Trophoblast cell (in vitro differentiated cells and primary cell): ENCODE data around the gene TBC1D22A.

Experiments used
- DNase-seq, 2 donors: peaks; one replicate each; pipeline ENCODE4 v3.0.0-alpha.2; 2016
- H2AFZ ChIP-seq: 2 replicates; pipeline ENCODE4 v1.6.1; 2013; ENCODE audit warnings: low read length, moderate library complexity, mild to moderate bottlenecking; ENCODE audit not compliant: insufficient read depth, poor library complexity
- H2AK5ac ChIP-seq: 2 replicates; pipeline ENCODE4 v1.6.1; 2013; ENCODE audit warnings: mild to moderate bottlenecking, low read length
- H2BK120ac ChIP-seq: 2 replicates; pipeline ENCODE4 v1.6.1; 2013; ENCODE audit warnings: low read length, mild to moderate bottlenecking, moderate library complexity; ENCODE audit not compliant: insufficient read depth, poor library complexity
- H2BK12ac ChIP-seq: 2 replicates; pipeline ENCODE4 v1.6.1; 2013; ENCODE audit warnings: mild to moderate bottlenecking, low read length, moderate library complexity
- H2BK5ac ChIP-seq: 2 replicates; pipeline ENCODE4 v1.6.1; 2013; ENCODE audit warnings: low read length, low read depth, moderate library complexity, mild to moderate bottlenecking; ENCODE audit not compliant: poor library complexity
- H3K14ac ChIP-seq: 2 replicates; pipeline ENCODE4 v1.6.1; 2013; ENCODE audit warnings: mild to moderate bottlenecking, low read length
- H3K18ac ChIP-seq: 2 replicates; pipeline ENCODE4 v1.6.1; 2013; ENCODE audit warnings: mild to moderate bottlenecking, low read length
- H3K23ac ChIP-seq: 2 replicates; pipeline ENCODE4 v1.6.1; 2013; ENCODE audit warnings: low read length
- H3K27ac ChIP-seq: 2 replicates; pipeline ENCODE4 v1.5.1; 2013; ENCODE audit warnings: low read depth, mild to moderate bottlenecking, inconsistent platforms, low read length, moderate library complexity
- H3K27me3 ChIP-seq: 2 replicates; pipeline ENCODE4 v1.6.1; 2013; ENCODE audit warnings: inconsistent platforms, mild to moderate bottlenecking, low read length, moderate library complexity; ENCODE audit not compliant: insufficient read depth
- H3K36me3 ChIP-seq, 2 experiments: 1 replicate in 1 of 2; 2 replicates in 1 of 2; pipeline ENCODE4 v1.6.1; 2013; ENCODE audit warnings: low read length in 2 of 2, mild to moderate bottlenecking in 2 of 2, moderate library complexity in 1 of 2; ENCODE audit not compliant: insufficient read depth in 2 of 2, control insufficient read depth in 1 of 2
- H3K4ac ChIP-seq: 2 replicates; pipeline ENCODE4 v1.6.1; 2013; ENCODE audit warnings: low read depth, mild to moderate bottlenecking, low read length, moderate library complexity
- H3K4me1 ChIP-seq, 2 experiments: 1 replicate in 1 of 2; 2 replicates in 1 of 2; pipeline ENCODE4 v1.6.1; 2013; ENCODE audit warnings: low read length in 2 of 2, mild to moderate bottlenecking in 2 of 2, moderate library complexity in 1 of 2; ENCODE audit not compliant: insufficient read depth in 2 of 2, control insufficient read depth in 1 of 2
- H3K4me2 ChIP-seq: 2 replicates; pipeline ENCODE4 v1.6.1; 2013; ENCODE audit warnings: inconsistent platforms, mild to moderate bottlenecking, low read length, moderate library complexity
- H3K4me3 ChIP-seq: 2 replicates; pipeline ENCODE4 v1.5.1; 2013; ENCODE audit warnings: mild to moderate bottlenecking, low read depth, low read length, inconsistent platforms
- H3K79me1 ChIP-seq: one replicate; pipeline ENCODE4 v1.6.1; 2013; ENCODE audit warnings: low read length
- H3K79me2 ChIP-seq: 2 replicates; pipeline ENCODE4 v1.6.1; 2013; ENCODE audit warnings: low read length, mild to moderate bottlenecking; ENCODE audit not compliant: control insufficient read depth, insufficient read depth, poor library complexity
- H3K9ac ChIP-seq: 2 replicates; pipeline ENCODE4 v1.6.1; 2013; ENCODE audit warnings: mild to moderate bottlenecking, low read length
- H3K9me3 ChIP-seq: 2 replicates; pipeline ENCODE4 v1.6.1; 2013; ENCODE audit warnings: low read depth, mild to moderate bottlenecking, control low read depth, inconsistent platforms, low read length; ENCODE audit not compliant: insufficient read depth
- H4K12ac ChIP-seq: 2 replicates; pipeline ENCODE4 v1.6.1; 2013; ENCODE audit warnings: low read depth, mild to moderate bottlenecking, low read length, moderate library complexity
- H4K8ac ChIP-seq: 2 replicates; pipeline ENCODE4 v1.6.1; 2013; ENCODE audit warnings: low read depth, mild to moderate bottlenecking, low read length, moderate library complexity
- H4K91ac ChIP-seq: one replicate; pipeline ENCODE4 v1.6.1; 2013; ENCODE audit warnings: low read depth, mild to moderate bottlenecking, low read length, moderate library complexity
- WGBS: extraction: QIAGEN DNeasy Blood & Tissue Kit; methylation state at CpG from one replicate; pipeline ENCODE4 v1.1.7; 2013; ENCODE audit warnings: missing lambda C conversion rate; ENCODE audit not compliant: insufficient read length, insufficient coverage; ENCODE audit errors: extremely low coverage; 5-methylcytosine and 5-hydroxymethylcytosine counted together

Gene TBC1D22A

DNA sequence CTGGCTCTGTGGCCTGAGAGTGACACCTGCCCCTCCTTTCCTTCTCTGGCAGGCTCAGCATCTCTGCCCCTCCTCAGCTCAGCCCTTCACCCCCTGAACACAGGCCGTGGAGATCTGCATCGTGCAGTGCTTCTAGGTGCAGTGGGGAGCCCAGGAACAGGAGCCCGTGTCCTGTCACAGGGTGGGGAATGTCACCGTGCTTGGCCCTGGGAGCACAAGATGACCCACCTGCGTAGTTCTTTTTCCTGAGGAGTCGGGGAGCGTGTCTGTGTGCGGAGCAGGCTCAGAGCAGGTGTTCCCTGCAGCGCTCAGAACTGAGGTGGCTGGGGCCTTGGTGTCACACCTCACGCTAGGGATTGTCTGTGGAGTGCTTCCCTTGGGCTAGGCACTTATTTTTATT lies 10.6 kb downstream of the TBC1D22A start:
- Histone ChIP-seq H3K23ac (no peak overlapping the region), H3K4me3 (no peak overlapping the region), H2AFZ (no peak overlapping the region), H4K8ac (no peak overlapping the region), H3K9ac (no peak overlapping the region), H4K91ac (peak overlapping the region; percentile 0), H3K27ac (no peak overlapping the region), H3K79me1 (peaks cover 6% of the 10 kb centered on the region), H2BK5ac (no peak overlapping the region), H2BK120ac (no peak overlapping the region), H3K36me3 (peaks cover 0 to 1% of the 10 kb centered on the region in 2 experiments), H4K12ac (no peak overlapping the region), H3K14ac (no peak overlapping the region), H3K79me2 (peaks cover 11% of the 10 kb centered on the region), H3K4me2 (no peak overlapping the region), H3K4me1 (peaks cover 15 to 18% of the 10 kb centered on the region in 2 experiments), H3K9me3 (no peaks in the 10 kb centered on the region), H2BK12ac (peak overlapping the region; percentile 42), H3K27me3 (no peaks in the 10 kb centered on the region), H2AK5ac (no peak overlapping the region), H3K18ac (peak overlapping the region; percentile 15), H3K4ac (peak overlapping the region; percentile 43)
- DNase-seq: no peak
- WGBS: no CpG with 5 or more reads among the region's 10 CpGs

DNA sequence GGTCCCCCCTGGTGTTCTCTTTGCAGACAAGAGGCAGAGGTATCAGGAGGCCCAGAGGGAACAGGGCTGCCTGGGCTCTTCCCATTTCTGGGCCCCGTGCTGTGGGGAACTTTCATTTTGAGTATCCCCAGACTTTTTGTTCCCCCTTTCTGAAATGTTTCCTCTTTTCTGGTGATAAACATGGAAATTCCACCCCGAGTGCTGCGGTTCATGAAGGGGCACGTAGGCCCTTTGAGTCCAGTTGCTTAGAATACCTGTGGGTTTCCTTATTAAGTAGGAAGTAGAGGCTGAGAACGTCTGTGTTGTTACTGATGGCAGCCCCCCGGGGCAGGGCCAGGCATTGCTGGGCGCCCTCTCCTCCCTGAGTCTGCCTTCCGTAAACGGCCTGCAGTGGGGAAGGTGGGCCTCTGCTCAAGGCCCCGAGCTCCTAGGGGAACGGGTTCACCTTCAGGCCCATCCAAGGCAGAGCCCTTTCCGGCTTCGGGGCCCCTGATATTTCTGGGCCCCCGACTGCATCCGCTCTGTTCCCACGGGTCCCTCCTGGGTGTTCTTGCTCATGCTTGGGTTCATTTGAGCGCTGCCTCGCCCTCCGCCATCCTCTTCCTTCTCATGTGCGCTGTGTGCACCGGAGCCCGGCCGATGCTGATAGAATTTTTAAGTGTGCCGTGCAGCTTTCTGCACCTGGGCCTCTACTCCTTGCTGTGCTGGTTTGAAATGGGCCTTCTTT lies 12.0 kb downstream of the TBC1D22A start:
- Histone ChIP-seq H3K79me2 (peaks cover 11% of the 10 kb centered on the region), H3K14ac (peak overlapping the region; percentile 65), H3K4me2 (peak overlapping the region; percentile 20), H3K4ac (peak overlapping the region; percentile 5), H3K4me1 (peaks cover 15 to 18% of the 10 kb centered on the region in 2 experiments), H2AFZ (no peak overlapping the region), H3K79me1 (peaks cover 6% of the 10 kb centered on the region), H3K18ac (peak overlapping the region; percentile 42), H3K36me3 (peaks cover 0 to 1% of the 10 kb centered on the region in 2 experiments), H4K12ac (no peak overlapping the region), H3K4me3 (no peak overlapping the region), H3K9ac (no peak overlapping the region), H4K91ac (peak overlapping the region; percentile 67), H4K8ac (peak overlapping the region; percentile 78), H2BK5ac (peak overlapping the region; percentile 71), H2AK5ac (peak overlapping the region; percentile 15), H3K27ac (peak overlapping the region; percentile 76), H3K9me3 (no peaks in the 10 kb centered on the region), H2BK12ac (peak overlapping the region; percentile 78), H2BK120ac (peak overlapping the region; percentile 44), H3K23ac (no peak overlapping the region), H3K27me3 (no peaks in the 10 kb centered on the region)
- WGBS: no CpG with 5 or more reads among the region's 24 CpGs
- DNase-seq: no peak

DNA sequence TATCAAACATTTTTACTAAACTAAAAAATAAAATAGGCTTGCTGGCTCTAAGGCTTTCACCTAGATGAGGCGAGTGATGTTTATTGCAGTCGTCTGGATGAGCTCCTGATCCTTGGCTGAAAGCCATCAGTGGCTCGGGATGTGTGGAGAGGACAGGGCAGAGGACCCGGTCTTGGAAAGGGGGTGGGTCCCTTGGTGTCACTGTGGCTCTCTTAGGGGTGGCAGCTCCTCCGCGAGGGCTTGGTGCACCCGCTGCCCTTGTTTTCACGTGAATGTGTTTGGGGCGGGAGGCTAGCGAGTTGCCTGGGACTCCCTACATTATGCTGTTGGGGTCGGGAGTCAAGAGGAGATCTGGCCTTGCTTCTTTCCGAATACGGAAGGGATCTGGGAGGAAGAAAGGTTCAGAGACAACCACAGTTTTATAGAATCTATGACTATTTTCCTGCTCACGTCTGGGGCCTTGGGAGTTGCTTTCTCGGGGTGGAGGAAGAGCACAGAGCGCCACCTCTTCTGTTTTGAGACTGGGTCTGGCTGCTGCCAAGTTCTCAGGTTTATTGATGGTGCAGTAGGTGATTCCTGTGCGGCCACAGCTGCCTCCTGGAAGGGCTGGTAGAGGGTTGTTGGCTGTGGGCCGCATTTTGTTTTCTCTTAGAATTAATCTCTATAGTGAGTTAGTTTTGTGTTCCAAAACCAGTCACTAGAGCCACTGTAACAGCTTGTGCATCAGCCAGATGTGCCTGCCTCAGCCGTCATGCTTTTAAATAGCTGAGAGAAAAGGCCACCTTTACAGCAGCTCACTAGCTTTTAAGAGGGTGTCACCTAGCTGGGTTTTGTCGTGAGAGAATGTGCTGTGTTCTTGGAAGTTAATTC lies 12.8 kb downstream of the TBC1D22A start:
- WGBS: no CpG with 5 or more reads among the region's 20 CpGs
- Histone ChIP-seq H2AFZ (no peak overlapping the region), H3K9ac (no peak overlapping the region), H2AK5ac (peak overlapping the region; percentile 8), H4K91ac (peak overlapping the region; percentile 16), H3K9me3 (no peaks in the 10 kb centered on the region), H3K27me3 (no peaks in the 10 kb centered on the region), H4K8ac (no peak overlapping the region), H3K4ac (peak overlapping the region; percentile 68), H3K27ac (peak overlapping the region; percentile 21), H3K79me2 (peaks cover 11% of the 10 kb centered on the region), H3K18ac (peak overlapping the region; percentile 10), H3K4me3 (no peak overlapping the region), H3K36me3 (peaks cover 0 to 1% of the 10 kb centered on the region in 2 experiments), H3K14ac (peak overlapping the region; percentile 27), H4K12ac (no peak overlapping the region), H3K4me1 (peaks cover 15 to 18% of the 10 kb centered on the region in 2 experiments), H2BK120ac (no peak overlapping the region), H3K79me1 (peaks cover 6% of the 10 kb centered on the region), H3K4me2 (no peak overlapping the region), H2BK5ac (no peak overlapping the region), H2BK12ac (peak overlapping the region; percentile 66), H3K23ac (no peak overlapping the region)
- no peak for DNase-seq

DNA sequence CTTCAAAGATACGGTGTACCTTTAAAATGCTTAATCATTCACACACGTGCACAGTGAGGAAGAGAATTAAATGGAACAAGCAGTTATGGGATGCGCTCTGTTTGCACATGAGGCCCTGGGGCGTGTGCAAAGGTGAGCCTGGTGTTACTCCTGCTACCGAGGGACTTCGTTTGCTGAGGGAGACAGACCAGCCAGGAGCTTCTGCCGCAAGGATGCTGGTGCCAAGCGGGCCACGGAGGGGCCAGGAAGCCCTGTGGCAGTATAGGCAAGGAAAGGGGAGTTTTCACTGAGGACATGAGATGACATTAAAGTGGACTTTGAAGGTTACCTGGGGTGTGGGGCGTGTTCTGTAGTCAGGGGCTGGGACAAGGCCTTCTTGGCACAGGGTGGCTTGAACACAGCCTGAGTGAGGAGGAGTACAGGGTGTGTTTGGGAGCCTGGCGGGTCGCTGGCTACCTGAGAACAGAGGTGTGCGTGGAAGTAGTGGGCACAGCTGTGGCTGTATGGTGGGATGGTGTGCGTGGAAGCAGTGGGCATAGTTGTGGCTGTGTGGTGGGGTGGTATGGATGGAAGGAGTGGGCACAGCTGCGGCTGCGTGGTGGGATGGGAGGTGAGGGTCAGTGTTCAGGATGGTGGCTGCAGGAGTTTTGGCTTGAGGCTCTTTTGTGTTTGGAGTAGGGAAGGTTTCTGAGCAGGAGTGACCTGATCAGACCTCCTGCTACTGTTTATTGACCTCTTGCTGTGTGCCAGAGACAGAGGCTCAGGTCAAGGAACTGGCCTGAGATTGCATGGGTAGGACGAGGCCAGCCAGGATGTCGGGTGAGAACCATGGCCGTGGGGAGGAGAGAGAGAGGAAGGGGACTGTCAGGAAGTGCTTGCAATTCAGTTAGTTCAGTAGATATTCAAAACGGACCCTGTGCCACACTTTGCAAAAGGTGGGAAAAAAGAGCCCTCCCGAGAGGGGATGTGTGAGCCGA lies 13.7 kb downstream of the TBC1D22A start:
- Histone ChIP-seq H4K12ac (no peak overlapping the region), H3K27ac (no peak overlapping the region), H2AFZ (no peak overlapping the region), H3K79me1 (peaks cover 6% of the 10 kb centered on the region), H3K4me2 (no peak overlapping the region), H2AK5ac (no peak overlapping the region), H3K14ac (no peak overlapping the region), H3K9ac (no peak overlapping the region), H2BK5ac (no peak overlapping the region), H3K9me3 (no peaks in the 10 kb centered on the region), H2BK120ac (no peak overlapping the region), H3K18ac (peak overlapping the region; percentile 10), H3K23ac (no peak overlapping the region), H3K4me1 (peaks cover 15 to 18% of the 10 kb centered on the region in 2 experiments), H4K8ac (no peak overlapping the region), H3K27me3 (no peaks in the 10 kb centered on the region), H3K79me2 (peaks cover 11% of the 10 kb centered on the region), H2BK12ac (no peak overlapping the region), H4K91ac (no peak overlapping the region), H3K4me3 (no peak overlapping the region), H3K4ac (peak overlapping the region; percentile 19), H3K36me3 (peaks cover 1 to 2% of the 10 kb centered on the region in 2 experiments)
- WGBS: no CpG with 5 or more reads among the region's 22 CpGs
- no peak for DNase-seq
